Endothelial cell of umbilical vein (primary cell): ENCODE measurements around the gene TNFRSF8. TPM values are rescaled to one million over a fixed set of nuclear protein-coding genes. Genes with fewer than 3 reads are reported as not detected.

Source experiments
- BruUV-seq: library from RNA; stranded (reverse); fragments of 400-500 nt; replicated peaks from 2 replicates; lab custom pipeline; 2021; lab: Mats Ljungman, UMichigan
- CTCF ChIA-PET: fragments of 300-600, 350-600 bp; sonication (Branson Sonifier 250); formaldehyde crosslinking; loops from one replicate; lab custom pipeline; 2021; ENCODE audit warnings: antibody characterized with exemption, inconsistent platforms; lab: Charles Lee
- POLR2A ChIA-PET: fragments of 300-600, 350-600 bp; sonication (Branson Sonifier 250); formaldehyde crosslinking; loops from one replicate; lab custom pipeline; 2021; ENCODE audit warnings: antibody characterized with exemption, inconsistent platforms; lab: Charles Lee
- DNase-seq: peaks from one replicate; pipeline ENCODE4 v3.0.0-alpha.2; 2011; ENCODE audit warnings: low read depth, low spot score
- FAIRE-seq: peaks from 2 replicates; lab custom pipeline; 2011; peaks lifted over from hg19 to GRCh38; lab: Jason Lieb, UNC
- H2AFZ ChIP-seq: 2 replicates; pipeline ENCODE4 v1.6.0; 2012; ENCODE audit warnings: low read depth, low read length, control low read depth, inconsistent platforms
- H3K27ac ChIP-seq: 2 replicates; pipeline ENCODE4 v1.5.1; 2011; ENCODE audit warnings: low read depth, mild to moderate bottlenecking, control low read depth, low read length, moderate library complexity; ENCODE audit not compliant: insufficient read depth
- H3K27me3 ChIP-seq, 2 experiments: 2 replicates each; pipeline versions ENCODE4 v1.6.0 to v1.6.1; 2011; ENCODE audit warnings: low read length in 2 of 2, mixed read lengths in 1 of 2; ENCODE audit not compliant: control insufficient read depth in 2 of 2, insufficient read depth in 2 of 2
- H3K36me3 ChIP-seq, 2 experiments: 2 replicates in 1 of 2; 3 replicates in 1 of 2; pipeline ENCODE4 v1.5.1; 2011; ENCODE audit warnings: low read length in 2 of 2, mild to moderate bottlenecking in 1 of 2, moderate library complexity in 1 of 2; ENCODE audit not compliant: control insufficient read depth in 2 of 2, insufficient read depth in 2 of 2; ENCODE audit errors: extremely low read depth in 1 of 2
- H3K4me1 ChIP-seq: 3 replicates; pipeline ENCODE4 v1.5.1; 2011; ENCODE audit warnings: mild to moderate bottlenecking, low read length; ENCODE audit not compliant: control insufficient read depth, insufficient read depth; ENCODE audit errors: extremely low read depth
- H3K4me2 ChIP-seq: 2 replicates; pipeline ENCODE4 v1.6.1; 2011; ENCODE audit warnings: low read length, control low read depth, mixed read lengths; ENCODE audit not compliant: insufficient read depth
- H3K4me3 ChIP-seq, 3 experiments: fragments of 200-600 bp in 1 of 3; sonication (generic), shearing (Covaris generic) in 1 of 3; replicated peaks in 1 of 3; 2 replicates each; pipeline ENCODE4 v1.5.1; 2011 to 2016; ENCODE audit warnings: control low read depth in 3 of 3, low read length in 3 of 3, mild to moderate bottlenecking in 2 of 3, inconsistent platforms in 1 of 3, low read depth in 1 of 3, moderate library complexity in 1 of 3; ENCODE audit not compliant: insufficient read depth in 1 of 3
- H3K79me2 ChIP-seq: 2 replicates; pipeline ENCODE4 v1.6.0; 2012; ENCODE audit warnings: low read length, inconsistent platforms; ENCODE audit not compliant: control insufficient read depth, insufficient read depth
- H3K9ac ChIP-seq: replicated peaks from 2 replicates; pipeline ENCODE3; 2011; ENCODE audit warnings: low read length, control low read depth; ENCODE audit not compliant: insufficient read depth; ENCODE audit errors: extremely low read depth
- H3K9me1 ChIP-seq: replicated peaks from 3 replicates; pipeline ENCODE4 v1.6.0; 2011; ENCODE audit warnings: mild to moderate bottlenecking, low read length; ENCODE audit not compliant: control insufficient read depth, insufficient read depth; ENCODE audit errors: extremely low read depth
- H3K9me3 ChIP-seq: replicated peaks from 2 replicates; pipeline ENCODE4 v1.5.1; 2012; ENCODE audit warnings: low read length, inconsistent platforms; ENCODE audit not compliant: control insufficient read depth, insufficient read depth
- H4K20me1 ChIP-seq: replicated peaks from 2 replicates; pipeline ENCODE3; 2011; ENCODE audit warnings: mild to moderate bottlenecking, low read length; ENCODE audit not compliant: control insufficient read depth, insufficient read depth; ENCODE audit errors: extremely low read depth
- EZH2 ChIP-seq: IDR thresholded peaks from 2 replicates; pipeline ENCODE4 v1.6.1; 2012; ENCODE audit warnings: borderline replicate concordance, low read depth, mild to moderate bottlenecking, moderate library complexity, low read length, inconsistent platforms; ENCODE audit not compliant: severe bottlenecking
- FOS ChIP-seq: IDR thresholded peaks from 2 replicates; pipeline ENCODE4 v1.6.1; 2011; ENCODE audit warnings: mild to moderate bottlenecking, low read length, moderate library complexity, borderline replicate concordance; ENCODE audit not compliant: insufficient read depth
- GATA2 ChIP-seq: IDR thresholded peaks from 2 replicates; pipeline ENCODE4 v1.7.0; 2011; ENCODE audit warnings: low read depth, mild to moderate bottlenecking, moderate library complexity, mixed read lengths, low read length; ENCODE audit not compliant: insufficient read length, insufficient read depth
- JUN ChIP-seq: IDR thresholded peaks from 2 replicates; pipeline ENCODE4 v1.6.1; 2011; ENCODE audit warnings: borderline replicate concordance, low read depth; ENCODE audit not compliant: insufficient read length, insufficient read depth
- MYC ChIP-seq: IDR thresholded peaks from one replicate; pipeline ENCODE4 v1.6.1; 2011; ENCODE audit warnings: mild to moderate bottlenecking, low read depth, low read length
- POLR2A ChIP-seq: IDR thresholded peaks from 2 replicates; pipeline ENCODE4 v1.6.1; 2012; ENCODE audit warnings: low read depth, mild to moderate bottlenecking, control low read depth, low read length
- POLR2AphosphoS5 ChIP-seq: IDR thresholded peaks from 2 replicates; pipeline ENCODE4 v1.6.1; 2012; ENCODE audit warnings: low read depth, mild to moderate bottlenecking, control low read depth, low read length, moderate library complexity; ENCODE audit not compliant: insufficient read depth
- dilution Hi-C: fragments of 300-500 bp; cut with MboI; formaldehyde crosslinking; loops from one replicate; pipeline ENCODE4 v1.15.0; 2019; ENCODE audit warnings: low sequenced_read_pairs; ENCODE audit not compliant: extremely low pct_ligation_motif_present
- intact Hi-C: fragments of 100-400 bp; cut with micrococcal nuclease; formaldehyde crosslinking; loops from one replicate; pipeline ENCODE4 v1.10.0; 2022
- polyA plus RNA-seq, 4 experiments: library from polyadenylated mRNA; depleted of rRNA in 3 of 4; stranded (reverse) in 3 of 4; unstranded in 1 of 4; fragments of >200 nt; gene quantifications; 2 replicates each; pipeline versions ENCODE4 v1.2.1 to v1.2.3, GENCODE V29; 2011 to 2012; ENCODE audit warnings: missing spikeins in 1 of 4
- total RNA-seq: library from RNA; stranded (reverse); gene quantifications from 2 replicates; pipeline ENCODE4 v1.2.3, GENCODE V29; 2021
- TF ChIP-seq, protein P1 (sequence below): IDR thresholded peaks from 2 replicates; pipeline ENCODE4 v1.6.1; 2011; ENCODE audit not compliant: insufficient read depth, insufficient read length
- TF ChIP-seq, protein P2 (sequence below), 2 donors: IDR thresholded peaks; 1 replicate in 1 of 2; 2 replicates in 1 of 2; pipeline ENCODE4 v1.5.1; 2011; ENCODE audit warnings: low read length in 2 of 2, mild to moderate bottlenecking in 2 of 2, moderate library complexity in 2 of 2, control low read depth in 1 of 2, inconsistent platforms in 1 of 2, low read depth in 1 of 2; ENCODE audit not compliant: insufficient read depth in 1 of 2; ENCODE audit errors: extremely low read depth in 1 of 2

The TNFRSF8 gene
- total and polyA plus RNA-seq, 2 donors (not counting 3 experiments of a cell fraction or from before 2014, with no cell fraction given) = 0.47 TPM; not detected in 1

DNA sequence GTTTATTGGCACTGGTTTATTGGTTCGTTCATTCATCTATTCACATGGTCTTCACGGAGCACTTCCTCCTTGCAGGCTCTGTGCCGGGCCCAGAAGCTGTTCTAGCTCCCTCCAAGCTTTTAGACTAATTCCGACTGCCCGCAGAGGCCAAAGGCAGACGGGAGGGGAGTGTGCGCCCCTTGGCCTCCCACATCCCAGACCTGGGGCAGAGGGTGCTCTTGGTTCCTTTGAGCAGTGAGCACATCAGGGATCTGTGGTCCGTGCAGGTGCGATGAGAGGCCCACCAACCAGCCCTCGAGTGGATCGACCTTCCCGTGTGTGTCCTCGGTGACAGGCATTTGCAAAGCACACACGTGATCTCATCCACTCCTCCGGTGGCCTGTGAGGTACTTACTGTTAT is 65.0 kb downstream of the TNFRSF8 start:
- Histone ChIP-seq H3K9me3 (no peaks in the 10 kb centered on the region), H3K4me2 (no peak overlapping the region), H3K79me2 (no peaks in the 10 kb centered on the region), H3K4me3 (no peak overlapping the region), H3K9me1 (no peaks in the 10 kb centered on the region), H4K20me1 (no peaks in the 10 kb centered on the region), H3K27ac (no peak overlapping the region), H3K36me3 (no peaks in the 10 kb centered on the region), H3K27me3 (no peaks in the 10 kb centered on the region), H3K9ac (no peak overlapping the region), H3K4me1 (peaks cover 14% of the 10 kb centered on the region), H2AFZ (no peak overlapping the region)
- no TSS peak for BruUV-seq
- dilution Hi-C loops (no loop called here), intact Hi-C loops (no loop called here)
- no peak for FAIRE-seq
- ChIA-PET POLR2A (no interaction called here), CTCF (interaction anchor here (11.8 kb wide), 1 partner anchor 76 kb away, joined by 537 read pairs; no protein-coding TSS in a partner anchor)
- TF ChIP-seq GATA2 (no peak), JUN (no peak), EZH2 (no peak), MYC (no peak), POLR2A (no peak), POLR2AphosphoS5 (no peak), FOS (no peak)
- TF ChIP-seq, protein P1, sequence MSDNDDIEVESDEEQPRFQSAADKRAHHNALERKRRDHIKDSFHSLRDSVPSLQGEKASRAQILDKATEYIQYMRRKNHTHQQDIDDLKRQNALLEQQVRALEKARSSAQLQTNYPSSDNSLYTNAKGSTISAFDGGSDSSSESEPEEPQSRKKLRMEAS = no peak
- TF ChIP-seq, protein P2, sequence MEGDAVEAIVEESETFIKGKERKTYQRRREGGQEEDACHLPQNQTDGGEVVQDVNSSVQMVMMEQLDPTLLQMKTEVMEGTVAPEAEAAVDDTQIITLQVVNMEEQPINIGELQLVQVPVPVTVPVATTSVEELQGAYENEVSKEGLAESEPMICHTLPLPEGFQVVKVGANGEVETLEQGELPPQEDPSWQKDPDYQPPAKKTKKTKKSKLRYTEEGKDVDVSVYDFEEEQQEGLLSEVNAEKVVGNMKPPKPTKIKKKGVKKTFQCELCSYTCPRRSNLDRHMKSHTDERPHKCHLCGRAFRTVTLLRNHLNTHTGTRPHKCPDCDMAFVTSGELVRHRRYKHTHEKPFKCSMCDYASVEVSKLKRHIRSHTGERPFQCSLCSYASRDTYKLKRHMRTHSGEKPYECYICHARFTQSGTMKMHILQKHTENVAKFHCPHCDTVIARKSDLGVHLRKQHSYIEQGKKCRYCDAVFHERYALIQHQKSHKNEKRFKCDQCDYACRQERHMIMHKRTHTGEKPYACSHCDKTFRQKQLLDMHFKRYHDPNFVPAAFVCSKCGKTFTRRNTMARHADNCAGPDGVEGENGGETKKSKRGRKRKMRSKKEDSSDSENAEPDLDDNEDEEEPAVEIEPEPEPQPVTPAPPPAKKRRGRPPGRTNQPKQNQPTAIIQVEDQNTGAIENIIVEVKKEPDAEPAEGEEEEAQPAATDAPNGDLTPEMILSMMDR (IDR thresholded peaks at IDR 0.05; ENCODE audit: extremely low read depth in 1 of 2, insufficient read depth in 1 of 2, low read depth in 1 of 2, low read length in 2 of 2) = no peak
- no peak for DNase-seq
